ENCODE measurements around the gene PCDH19.

Gene PCDH19

DNA sequence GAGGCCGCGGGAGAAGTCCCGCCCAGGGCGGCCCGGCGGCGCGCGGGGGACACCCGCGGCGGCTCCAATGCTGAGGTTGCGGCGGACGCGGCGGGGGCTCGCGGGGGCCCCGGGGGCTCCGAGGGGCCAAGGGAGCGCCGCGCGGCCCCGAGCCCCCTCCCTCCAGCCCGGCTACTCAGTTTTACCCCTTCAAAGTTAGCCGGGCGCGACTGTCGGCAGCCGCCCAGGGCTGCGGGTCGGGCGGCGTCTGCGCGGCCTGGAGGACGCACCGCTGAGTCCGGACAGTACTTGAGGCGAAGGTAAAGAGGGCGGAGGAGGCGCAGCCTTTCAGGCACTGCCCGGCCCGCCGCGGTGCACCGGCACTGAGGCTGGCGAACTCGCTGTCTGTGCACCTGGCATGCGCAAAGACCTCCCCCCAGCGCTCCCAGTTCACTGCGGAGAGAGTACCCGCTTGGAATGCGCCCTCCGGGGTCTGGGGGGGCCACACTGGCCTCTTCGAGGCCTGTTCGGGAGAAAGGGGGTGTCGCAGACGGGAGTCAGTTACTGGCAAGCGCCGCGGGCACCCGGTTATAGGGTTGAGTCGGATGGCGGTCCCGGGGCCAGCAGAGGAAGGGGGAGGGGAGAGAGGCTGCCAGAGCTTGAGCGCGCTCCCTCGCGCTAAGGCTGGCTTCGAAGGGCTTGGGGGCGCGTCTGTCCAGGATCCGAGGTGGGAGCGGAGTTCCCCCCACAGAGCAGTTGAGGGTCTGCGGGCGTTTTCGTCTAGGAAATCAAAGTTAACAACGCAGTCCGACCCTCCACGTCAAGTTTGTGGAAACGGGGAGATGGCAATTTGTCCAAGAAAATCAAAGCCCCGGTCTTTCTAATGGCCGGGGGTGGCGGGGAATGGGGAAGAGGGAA, 1.1 kb downstream of the PCDH19 start:
- no peak for TF ChIP-seq CTCF (conservative IDR thresholded peaks at IDR 0.05; ENCODE audit: low read length)
- H3K4me3 ChIP-seq (ENCODE audit: low read length): no peak overlapping the region
- no peak for DNase-seq (ENCODE audit: low read depth)

- H3K4me3 ChIP-seq (ENCODE audit: low read length): no peak overlapping the region
- no peak for DNase-seq (ENCODE audit: low read depth)
Measured at GRCh38 chrX:100407784-100408712, 2.0 kb downstream of the PCDH19 start.

GRCh38 chrX:100407147-100407783, 2.8 kb downstream of the PCDH19 start:
- H3K4me3 ChIP-seq (ENCODE audit: low read length): no peak overlapping the region
- no peak for TF ChIP-seq CTCF (conservative IDR thresholded peaks at IDR 0.05; ENCODE audit: low read length)
- no peak for DNase-seq (ENCODE audit: low read depth)

More at GRCh38 chrX:100407784-100408712, 2.0 kb downstream of the PCDH19 start:
- no peak for TF ChIP-seq CTCF (conservative IDR thresholded peaks at IDR 0.05; ENCODE audit: low read length)

- no peak for TF ChIP-seq CTCF (conservative IDR thresholded peaks at IDR 0.05; ENCODE audit: low read length)
- DNase-seq (ENCODE audit: low read depth): no peak
- no peak overlapping the region for H3K4me3 ChIP-seq (ENCODE audit: low read length)
Measured at GRCh38 chrX:100405424-100405823, 4.6 kb downstream of the PCDH19 start.

GRCh38 chrX:100404851-100405250, 5.2 kb downstream of the PCDH19 start:
- DNase-seq (ENCODE audit: low read depth): no peak
- H3K4me3 ChIP-seq (ENCODE audit: low read length): no peak overlapping the region
- no peak for TF ChIP-seq CTCF (conservative IDR thresholded peaks at IDR 0.05; ENCODE audit: low read length)

- no peak for DNase-seq (ENCODE audit: low read depth)
- no peak for TF ChIP-seq CTCF (conservative IDR thresholded peaks at IDR 0.05; ENCODE audit: low read length)
- H3K4me3 ChIP-seq (ENCODE audit: low read length): no peak overlapping the region
Measured at GRCh38 chrX:100395781-100396180, 14.3 kb downstream of the PCDH19 start.

Measured in AG10803 (cell line).